Natural killer cell (primary cell): ENCODE data around the gene NOP58. TPM values are rescaled to one million over a fixed set of nuclear protein-coding genes. Genes with fewer than 3 reads are reported as not detected.
A peak's percentile ranks its signal among the peaks of the same experiment; 100 is the strongest.

ENCODE experiments used
- ATAC-seq, 3 donors: fragments of 150-1000 bp in 2 of 3; fragments of 200-7000 bp in 1 of 3; cut with Tn5 transposase; 1 replicate in 1 of 3; 2 replicates in 2 of 3; pipeline ENCODE4 v1.10.0; 2021; ENCODE audit warnings: mild to moderate bottlenecking in 2 of 3, moderate library complexity in 2 of 3
- DNase-seq, 2 donors: peaks; one replicate each; pipeline versions ENCODE4 v3.0.0 to v3.0.0-alpha.2; 2013 to 2021; ENCODE audit warnings: mixed read lengths in 1 of 2
- H3K27ac ChIP-seq: one replicate; pipeline ENCODE4 v1.5.1; 2013; ENCODE audit warnings: mild to moderate bottlenecking, low read length
- H3K27me3 ChIP-seq: one replicate; pipeline ENCODE4 v1.6.1; 2013; ENCODE audit warnings: low read length; ENCODE audit not compliant: control insufficient read depth, insufficient read depth
- H3K36me3 ChIP-seq: one replicate; pipeline ENCODE4 v1.6.1; 2013; ENCODE audit warnings: low read length; ENCODE audit not compliant: control insufficient read depth, insufficient read depth
- H3K4me1 ChIP-seq: one replicate; pipeline ENCODE4 v1.6.1; 2013; ENCODE audit warnings: low read length; ENCODE audit not compliant: control insufficient read depth, insufficient read depth
- H3K4me3 ChIP-seq: one replicate; pipeline ENCODE4 v1.5.1; 2013; ENCODE audit warnings: low read length
- H3K9me3 ChIP-seq: one replicate; pipeline ENCODE4 v1.6.1; 2013; ENCODE audit warnings: low read length; ENCODE audit not compliant: control insufficient read depth, insufficient read depth
- H3K27ac Mint-ChIP-seq, 2 donors: one replicate each; pipeline ENCODE4 v1.8.0; 2022; ENCODE audit warnings: mild to moderate bottlenecking in 2 of 2, mixed read lengths in 2 of 2, moderate library complexity in 1 of 2
- H3K27me3 Mint-ChIP-seq, 2 donors: one replicate each; pipeline ENCODE4 v1.8.0; 2022; ENCODE audit warnings: low read depth in 2 of 2, mixed read lengths in 2 of 2
- H3K36me3 Mint-ChIP-seq: one replicate; pipeline ENCODE4 v1.8.0; 2022; ENCODE audit warnings: mixed read lengths
- H3K4me1 Mint-ChIP-seq, 2 donors: one replicate each; pipeline ENCODE4 v1.8.0; 2022; ENCODE audit warnings: mixed read lengths in 2 of 2
- H3K4me3 Mint-ChIP-seq: one replicate; pipeline ENCODE4 v1.8.0; 2022; ENCODE audit warnings: mild to moderate bottlenecking, moderate library complexity, mixed read lengths
- H3K9me3 Mint-ChIP-seq, 2 donors: one replicate each; pipeline ENCODE4 v1.8.0; 2022; ENCODE audit warnings: mixed read lengths in 2 of 2
- CTCF ChIP-seq: fragments of 200-600 bp; IDR thresholded peaks from one replicate; pipeline ENCODE4 v1.8.0; 2022; ENCODE audit warnings: antibody characterized with exemption
- WGBS: methylation state at CpG from one replicate; pipeline ENCODE4 v1.1.7; 2013; ENCODE audit warnings: missing lambda C conversion rate; ENCODE audit not compliant: insufficient coverage; 5-methylcytosine and 5-hydroxymethylcytosine counted together
- intact Hi-C: fragments of 100-400 bp; cut with micrococcal nuclease; formaldehyde crosslinking; loops from one replicate; pipeline ENCODE4 v1.14.2; 2022
- total RNA-seq, 4 donors: library from RNA; stranded (reverse); fragments of 120-200 nt in 1 of 4; gene quantifications; one replicate each; pipeline versions ENCODE4 v1.2.3 to v1.2.4, GENCODE V29; 2013 to 2022

Gene NOP58
- total RNA-seq, 3 donors from 2014 or later (not counting 1 experiment from before 2014, with no cell fraction given) = 122 to 155 (median 124) TPM

DNA sequence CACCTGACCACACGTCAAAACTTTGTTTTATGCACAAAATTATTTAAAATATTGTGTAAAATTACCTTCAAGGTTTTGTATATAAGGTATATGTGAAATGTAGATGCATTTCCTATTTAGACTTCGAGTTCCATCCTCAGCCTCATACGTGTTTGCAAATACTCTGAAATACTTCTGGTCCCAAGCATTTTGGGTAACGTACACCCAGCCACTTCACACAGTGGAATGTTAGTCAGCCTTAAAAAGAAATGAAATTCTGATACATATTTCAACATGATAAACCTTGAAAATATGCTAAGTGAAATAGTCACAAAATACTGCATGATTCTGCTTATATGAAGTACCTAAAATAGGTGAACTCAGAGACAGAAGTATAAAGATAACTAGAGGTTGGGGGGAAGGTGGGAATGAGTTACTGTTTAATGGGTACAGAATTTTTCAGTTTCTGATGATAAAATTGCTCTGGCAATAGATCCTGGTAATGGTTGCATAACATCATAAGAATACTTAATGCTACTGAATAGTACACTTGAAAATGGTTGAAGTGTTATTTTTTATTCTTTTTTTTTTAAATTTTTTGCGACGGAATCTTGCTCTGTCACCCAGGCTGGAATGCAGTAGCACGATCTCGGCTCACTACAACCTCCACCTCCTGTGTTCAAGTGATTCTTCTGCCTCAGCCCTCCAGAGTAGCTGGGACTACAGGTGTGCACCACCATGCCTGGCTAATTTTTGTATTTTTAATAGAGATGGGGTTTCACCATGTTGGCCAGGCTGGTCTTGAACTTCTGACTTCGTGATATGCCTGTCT, 24.0 kb downstream of the NOP58 start:
- no peak for DNase-seq
- 91% methylated on average over 5 of the region's 9 CpGs for WGBS
- Mint-ChIP-seq H3K4me1 (no peaks in the 10 kb centered on the region), H3K27ac (no peak overlapping the region), H3K4me3 (no peak overlapping the region), H3K36me3 (peaks cover 18% of the 10 kb centered on the region), H3K27me3 (no peaks in the 10 kb centered on the region), H3K9me3 (no peaks in the 10 kb centered on the region)
- intact Hi-C loops = no loop called here
- TF ChIP-seq CTCF = no peak
- Histone ChIP-seq H3K36me3 (peaks cover 78% of the 10 kb centered on the region), H3K27ac (no peak overlapping the region), H3K4me3 (no peak overlapping the region), H3K9me3 (no peaks in the 10 kb centered on the region), H3K27me3 (no peaks in the 10 kb centered on the region), H3K4me1 (no peaks in the 10 kb centered on the region)
- no peak for ATAC-seq

DNA sequence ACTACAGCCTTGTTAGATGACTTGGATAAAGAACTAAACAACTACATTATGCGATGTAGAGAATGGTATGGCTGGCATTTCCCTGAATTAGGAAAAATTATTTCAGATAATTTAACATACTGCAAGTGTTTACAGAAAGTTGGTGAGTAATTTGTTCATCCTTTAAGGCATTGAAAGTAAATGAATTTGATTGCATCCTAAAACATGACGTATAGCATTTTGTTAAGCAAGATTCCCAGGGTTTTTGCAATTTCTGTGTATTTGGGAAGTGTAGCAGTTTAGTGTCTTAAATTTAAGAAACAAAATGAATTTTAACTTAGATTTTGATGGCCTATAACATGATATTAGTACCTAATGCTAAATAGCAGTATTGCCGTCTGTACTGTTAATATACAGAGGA, 24.8 kb downstream of the NOP58 start:
- Histone ChIP-seq H3K27me3 (no peaks in the 10 kb centered on the region), H3K9me3 (no peaks in the 10 kb centered on the region), H3K27ac (no peak overlapping the region), H3K4me1 (no peaks in the 10 kb centered on the region), H3K4me3 (no peak overlapping the region), H3K36me3 (peaks cover 77% of the 10 kb centered on the region)
- H3K9me3 Mint-ChIP-seq = no peaks in the 10 kb centered on the region
- H3K36me3 Mint-ChIP-seq = peaks cover 18% of the 10 kb centered on the region
- no peak overlapping the region for H3K27ac Mint-ChIP-seq
- TF ChIP-seq CTCF = no peak
- WGBS = 96% methylated on average over 2 of the region's 3 CpGs
- ATAC-seq (no peak), DNase-seq (no peak)
- H3K27me3 Mint-ChIP-seq = no peaks in the 10 kb centered on the region
- H3K4me1 Mint-ChIP-seq = no peaks in the 10 kb centered on the region
- intact Hi-C loops = no loop called here
- no peak overlapping the region for H3K4me3 Mint-ChIP-seq

DNA sequence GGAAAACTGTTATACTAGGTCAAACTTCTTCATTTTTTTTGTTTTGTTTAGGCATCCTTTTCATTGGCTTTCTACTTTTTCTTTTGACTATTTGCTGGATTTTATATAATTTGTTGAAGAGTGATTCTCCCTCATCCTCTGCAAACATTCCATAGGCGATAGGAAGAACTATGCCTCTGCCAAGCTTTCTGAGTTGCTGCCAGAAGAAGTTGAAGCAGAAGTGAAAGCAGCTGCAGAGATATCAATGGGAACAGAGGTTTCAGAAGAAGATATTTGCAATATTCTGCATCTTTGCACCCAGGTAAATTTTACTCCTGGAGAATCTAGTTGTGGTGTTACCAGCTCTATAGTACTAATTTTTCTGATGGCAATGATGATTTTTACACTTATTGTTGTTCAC, 25.4 kb downstream of the NOP58 start:
- no peak overlapping the region for H3K4me3 Mint-ChIP-seq
- H3K27me3 ChIP-seq = no peaks in the 10 kb centered on the region
- peaks cover 78% of the 10 kb centered on the region for H3K36me3 ChIP-seq
- no CpG with 5 or more reads among the region's 1 CpG for WGBS
- no peaks in the 10 kb centered on the region for H3K4me1 ChIP-seq
- intact Hi-C loops = no loop called here
- ATAC-seq (no peak), DNase-seq (no peak)
- H3K4me1 Mint-ChIP-seq = no peaks in the 10 kb centered on the region
- H3K27ac ChIP-seq = no peak overlapping the region
- no peaks in the 10 kb centered on the region for H3K9me3 Mint-ChIP-seq
- no peak overlapping the region for H3K4me3 ChIP-seq
- H3K27me3 Mint-ChIP-seq = no peaks in the 10 kb centered on the region
- H3K36me3 Mint-ChIP-seq = peaks cover 23% of the 10 kb centered on the region
- peak overlapping the region; percentile 7 to 10 for H3K27ac Mint-ChIP-seq
- H3K9me3 ChIP-seq = no peaks in the 10 kb centered on the region
- no peak for TF ChIP-seq CTCF

DNA sequence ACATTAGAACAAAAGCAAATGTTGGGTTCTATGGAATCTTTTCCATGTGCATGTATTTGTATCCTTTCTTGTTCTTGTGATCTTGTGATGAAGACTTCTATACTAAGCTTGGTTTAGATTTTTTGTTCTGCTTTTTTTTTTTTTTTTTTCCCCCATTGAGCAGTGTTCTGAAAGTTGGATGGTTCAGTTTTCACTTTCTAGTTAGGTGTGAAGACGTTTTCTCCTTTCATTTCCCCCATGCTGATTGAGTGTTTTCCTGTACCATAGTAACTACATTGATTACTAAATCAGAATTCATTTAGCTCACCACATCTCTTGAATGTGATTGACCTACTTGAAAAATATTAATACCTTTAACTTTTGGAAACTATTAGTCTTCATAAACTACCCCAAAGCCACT, 34.1 kb downstream of the NOP58 start:
- Mint-ChIP-seq H3K4me1 (peaks cover 5 to 7% of the 10 kb centered on the region in 2 donors), H3K27ac (peak overlapping the region; percentile 37 to 71), H3K4me3 (no peak overlapping the region), H3K27me3 (no peaks in the 10 kb centered on the region), H3K9me3 (no peaks in the 10 kb centered on the region), H3K36me3 (peaks cover 42% of the 10 kb centered on the region)
- H3K27ac ChIP-seq = no peak overlapping the region
- DNase-seq (no peak), ATAC-seq (peak in 1 of 3 donors; percentile 30)
- H3K4me3 ChIP-seq = no peak overlapping the region
- no peaks in the 10 kb centered on the region for H3K4me1 ChIP-seq
- intact Hi-C loops = no loop called here
- no peaks in the 10 kb centered on the region for H3K9me3 ChIP-seq
- H3K27me3 ChIP-seq = no peaks in the 10 kb centered on the region
- peaks cover 83% of the 10 kb centered on the region for H3K36me3 ChIP-seq
- WGBS = no CpG with 5 or more reads among the region's 1 CpG
- TF ChIP-seq CTCF = no peak
